ENCODE measurements around the gene PRDM16. TPM values are rescaled to one million over a fixed set of nuclear protein-coding genes. Genes with fewer than 3 reads are reported as not detected.

Gene PRDM16
- total and polyA plus RNA-seq, 2 of the 13 experiments (the other 11 are each of a cell fraction or from before 2014, with no cell fraction given), result 0.15 to 0.81 TPM

DNA sequence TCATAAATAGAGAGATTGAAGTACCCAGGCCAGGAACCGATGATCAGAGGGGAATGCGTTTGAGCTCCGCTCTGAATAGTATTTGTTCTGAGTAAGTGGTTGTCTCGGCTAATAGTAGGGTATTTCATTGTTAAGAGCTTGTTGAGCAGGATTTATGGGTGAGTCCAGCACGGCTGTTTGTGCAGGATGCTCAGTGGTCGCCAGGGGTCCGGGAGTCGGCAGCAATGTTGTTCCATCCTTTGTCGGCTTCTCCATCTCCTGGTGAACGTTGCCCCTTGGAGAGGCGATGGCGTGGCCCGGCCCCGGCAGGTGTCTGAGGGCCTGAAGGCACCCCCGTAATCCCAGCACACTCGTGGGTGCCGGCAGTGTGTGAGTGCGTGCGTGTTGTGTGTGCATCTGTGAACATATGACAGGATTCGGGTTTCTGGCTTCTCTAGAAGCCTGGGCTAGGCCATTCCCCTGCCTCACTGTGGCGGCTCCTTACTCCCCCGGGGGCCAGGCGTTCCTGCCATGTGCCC, 224.6 kb downstream of the PRDM16 start (continued):
- TF ChIP-seq, protein P1, sequence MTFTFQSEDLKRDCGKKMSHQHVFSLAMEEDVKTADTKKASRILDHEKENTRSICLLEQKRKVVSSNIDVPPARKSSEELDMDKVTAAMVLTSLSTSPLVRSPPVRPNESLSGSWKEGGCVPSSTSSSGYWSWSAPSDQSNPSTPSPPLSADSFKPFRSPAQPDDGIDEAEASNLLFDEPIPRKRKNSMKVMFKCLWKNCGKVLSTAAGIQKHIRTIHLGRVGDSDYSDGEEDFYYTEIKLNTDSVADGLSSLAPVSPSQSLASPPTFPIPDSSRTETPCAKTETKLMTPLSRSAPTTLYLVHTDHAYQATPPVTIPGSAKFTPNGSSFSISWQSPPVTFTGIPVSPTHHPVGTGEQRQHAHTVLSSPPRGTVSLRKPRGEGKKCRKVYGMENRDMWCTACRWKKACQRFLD (CRISPR knock-in tag; IDR thresholded peaks at IDR 0.05; ENCODE audit: borderline replicate concordance), result no peak
- no peak for TF ChIP-seq NBN (conservative IDR thresholded peaks at IDR 0.05)
- no peak for TF ChIP-seq ZMAT3 (CRISPR knock-in tag; conservative IDR thresholded peaks at IDR 0.05)
- no peak for TF ChIP-seq SIX4 (CRISPR knock-in tag; IDR thresholded peaks at IDR 0.05)
- no peak for TF ChIP-seq KAT8 (CRISPR knock-in tag; IDR thresholded peaks at IDR 0.05)
- no peak for TF ChIP-seq ZNF20 (CRISPR knock-in tag; IDR thresholded peaks at IDR 0.05)
- no peak for TF ChIP-seq PCBP1 (IDR thresholded peaks at IDR 0.05; ENCODE audit: borderline replicate concordance, low read depth, low read length)
- no peak for TF ChIP-seq NCOR1 (IDR thresholded peaks at IDR 0.05; ENCODE audit: borderline replicate concordance, low read length)
- no peak for TF ChIP-seq CHCHD3 (CRISPR knock-in tag; IDR thresholded peaks at IDR 0.05)
- TF ChIP-seq, protein P2, sequence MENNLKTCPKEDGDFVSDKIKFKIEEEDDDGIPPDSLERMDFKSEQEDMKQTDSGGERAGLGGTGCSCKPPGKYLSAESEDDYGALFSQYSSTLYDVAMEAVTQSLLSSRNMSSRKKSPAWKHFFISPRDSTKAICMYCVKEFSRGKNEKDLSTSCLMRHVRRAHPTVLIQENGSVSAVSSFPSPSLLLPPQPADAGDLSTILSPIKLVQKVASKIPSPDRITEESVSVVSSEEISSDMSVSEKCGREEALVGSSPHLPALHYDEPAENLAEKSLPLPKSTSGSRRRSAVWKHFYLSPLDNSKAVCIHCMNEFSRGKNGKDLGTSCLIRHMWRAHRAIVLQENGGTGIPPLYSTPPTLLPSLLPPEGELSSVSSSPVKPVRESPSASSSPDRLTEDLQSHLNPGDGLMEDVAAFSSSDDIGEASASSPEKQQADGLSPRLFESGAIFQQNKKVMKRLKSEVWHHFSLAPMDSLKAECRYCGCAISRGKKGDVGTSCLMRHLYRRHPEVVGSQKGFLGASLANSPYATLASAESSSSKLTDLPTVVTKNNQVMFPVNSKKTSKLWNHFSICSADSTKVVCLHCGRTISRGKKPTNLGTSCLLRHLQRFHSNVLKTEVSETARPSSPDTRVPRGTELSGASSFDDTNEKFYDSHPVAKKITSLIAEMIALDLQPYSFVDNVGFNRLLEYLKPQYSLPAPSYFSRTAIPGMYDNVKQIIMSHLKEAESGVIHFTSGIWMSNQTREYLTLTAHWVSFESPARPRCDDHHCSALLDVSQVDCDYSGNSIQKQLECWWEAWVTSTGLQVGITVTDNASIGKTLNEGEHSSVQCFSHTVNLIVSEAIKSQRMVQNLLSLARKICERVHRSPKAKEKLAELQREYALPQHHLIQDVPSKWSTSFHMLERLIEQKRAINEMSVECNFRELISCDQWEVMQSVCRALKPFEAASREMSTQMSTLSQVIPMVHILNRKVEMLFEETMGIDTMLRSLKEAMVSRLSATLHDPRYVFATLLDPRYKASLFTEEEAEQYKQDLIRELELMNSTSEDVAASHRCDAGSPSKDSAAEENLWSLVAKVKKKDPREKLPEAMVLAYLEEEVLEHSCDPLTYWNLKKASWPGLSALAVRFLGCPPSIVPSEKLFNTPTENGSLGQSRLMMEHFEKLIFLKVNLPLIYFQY (CRISPR knock-in tag; IDR thresholded peaks at IDR 0.05; ENCODE audit: borderline replicate concordance), result no peak
- TF ChIP-seq TARDBP (CRISPR knock-in tag; IDR thresholded peaks at IDR 0.05), result peak; percentile 6; the same call in 1 of the 2 replicates
- TF ChIP-seq, protein P3, sequence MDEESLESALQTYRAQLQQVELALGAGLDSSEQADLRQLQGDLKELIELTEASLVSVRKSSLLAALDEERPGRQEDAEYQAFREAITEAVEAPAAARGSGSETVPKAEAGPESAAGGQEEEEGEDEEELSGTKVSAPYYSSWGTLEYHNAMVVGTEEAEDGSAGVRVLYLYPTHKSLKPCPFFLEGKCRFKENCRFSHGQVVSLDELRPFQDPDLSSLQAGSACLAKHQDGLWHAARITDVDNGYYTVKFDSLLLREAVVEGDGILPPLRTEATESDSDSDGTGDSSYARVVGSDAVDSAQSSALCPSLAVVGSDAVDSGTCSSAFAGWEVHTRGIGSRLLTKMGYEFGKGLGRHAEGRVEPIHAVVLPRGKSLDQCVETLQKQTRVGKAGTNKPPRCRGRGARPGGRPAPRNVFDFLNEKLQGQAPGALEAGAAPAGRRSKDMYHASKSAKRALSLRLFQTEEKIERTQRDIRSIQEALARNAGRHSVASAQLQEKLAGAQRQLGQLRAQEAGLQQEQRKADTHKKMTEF (CRISPR knock-in tag; IDR thresholded peaks at IDR 0.05), result no peak
- TF ChIP-seq, protein P4, sequence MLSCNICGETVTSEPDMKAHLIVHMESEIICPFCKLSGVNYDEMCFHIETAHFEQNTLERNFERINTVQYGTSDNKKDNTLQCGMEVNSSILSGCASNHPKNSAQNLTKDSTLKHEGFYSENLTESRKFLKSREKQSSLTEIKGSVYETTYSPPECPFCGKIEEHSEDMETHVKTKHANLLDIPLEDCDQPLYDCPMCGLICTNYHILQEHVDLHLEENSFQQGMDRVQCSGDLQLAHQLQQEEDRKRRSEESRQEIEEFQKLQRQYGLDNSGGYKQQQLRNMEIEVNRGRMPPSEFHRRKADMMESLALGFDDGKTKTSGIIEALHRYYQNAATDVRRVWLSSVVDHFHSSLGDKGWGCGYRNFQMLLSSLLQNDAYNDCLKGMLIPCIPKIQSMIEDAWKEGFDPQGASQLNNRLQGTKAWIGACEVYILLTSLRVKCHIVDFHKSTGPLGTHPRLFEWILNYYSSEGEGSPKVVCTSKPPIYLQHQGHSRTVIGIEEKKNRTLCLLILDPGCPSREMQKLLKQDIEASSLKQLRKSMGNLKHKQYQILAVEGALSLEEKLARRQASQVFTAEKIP (CRISPR knock-in tag; IDR thresholded peaks at IDR 0.05; ENCODE audit: borderline replicate concordance), result no peak
- no peak for TF ChIP-seq MXI1 (IDR thresholded peaks at IDR 0.05; ENCODE audit: borderline replicate concordance, low read depth, low read length)
- TF ChIP-seq, protein P5, sequence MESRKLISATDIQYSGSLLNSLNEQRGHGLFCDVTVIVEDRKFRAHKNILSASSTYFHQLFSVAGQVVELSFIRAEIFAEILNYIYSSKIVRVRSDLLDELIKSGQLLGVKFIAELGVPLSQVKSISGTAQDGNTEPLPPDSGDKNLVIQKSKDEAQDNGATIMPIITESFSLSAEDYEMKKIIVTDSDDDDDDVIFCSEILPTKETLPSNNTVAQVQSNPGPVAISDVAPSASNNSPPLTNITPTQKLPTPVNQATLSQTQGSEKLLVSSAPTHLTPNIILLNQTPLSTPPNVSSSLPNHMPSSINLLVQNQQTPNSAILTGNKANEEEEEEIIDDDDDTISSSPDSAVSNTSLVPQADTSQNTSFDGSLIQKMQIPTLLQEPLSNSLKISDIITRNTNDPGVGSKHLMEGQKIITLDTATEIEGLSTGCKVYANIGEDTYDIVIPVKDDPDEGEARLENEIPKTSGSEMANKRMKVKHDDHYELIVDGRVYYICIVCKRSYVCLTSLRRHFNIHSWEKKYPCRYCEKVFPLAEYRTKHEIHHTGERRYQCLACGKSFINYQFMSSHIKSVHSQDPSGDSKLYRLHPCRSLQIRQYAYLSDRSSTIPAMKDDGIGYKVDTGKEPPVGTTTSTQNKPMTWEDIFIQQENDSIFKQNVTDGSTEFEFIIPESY (CRISPR knock-in tag; IDR thresholded peaks at IDR 0.05), result no peak
- no peak for TF ChIP-seq KMT2B (CRISPR knock-in tag; IDR thresholded peaks at IDR 0.05)
- peak; percentile 11 for TF ChIP-seq HNRNPLL (IDR thresholded peaks at IDR 0.05; ENCODE audit: low read depth, low read length, poor library complexity, severe bottlenecking)
- TF ChIP-seq REPIN1 (CRISPR knock-in tag; IDR thresholded peaks at IDR 0.05; ENCODE audit: borderline replicate concordance, low read depth), result no peak
- no peak for TF ChIP-seq PITX1 (CRISPR knock-in tag; IDR thresholded peaks at IDR 0.05)
